HG03064 (cell line): ENCODE data around the gene PRKD1.
"Not testable (repeated sequence)": the region's sequence is repeated elsewhere in the genome, so short reads cannot be mapped to it uniquely, and the experiment has no call there.

ENCODE experiments used
- ATAC-seq: cut with Tn5 transposase; IDR thresholded peaks from one replicate; pipeline ENCODE4 v1.9.1; 2021; ENCODE audit warnings: low read depth; ENCODE audit not compliant: unreplicated experiment

PRKD1 gene

DNA sequence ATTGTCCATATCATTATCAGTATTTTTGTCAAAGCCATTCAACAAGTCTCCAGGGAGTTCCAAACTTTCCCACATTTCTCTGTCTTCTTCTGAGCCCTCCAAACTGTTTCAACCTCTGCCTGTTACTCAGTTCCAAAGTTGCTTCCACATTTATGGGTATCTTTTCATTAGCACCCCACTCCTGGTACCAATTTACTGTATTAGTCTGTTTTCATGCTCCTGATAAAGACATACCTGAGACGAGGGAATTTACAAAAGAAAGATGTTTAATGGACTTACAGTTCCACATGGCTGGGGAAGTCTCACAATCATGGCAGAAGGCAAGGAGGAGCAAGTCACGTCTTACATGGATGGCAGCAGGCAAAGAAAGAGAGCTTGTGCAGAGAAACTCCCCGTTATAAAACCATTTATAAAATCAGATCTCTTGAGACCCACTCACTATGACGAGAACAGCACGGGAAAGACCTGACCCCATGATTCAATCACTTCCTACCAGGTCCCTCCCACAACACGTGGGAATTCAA, 87.2 kb downstream of the PRKD1 start:
- not testable (repeated sequence) for ATAC-seq

GRCh38 chr14:29839691-29840090, 88.0 kb downstream of the PRKD1 start:
- ATAC-seq, result not testable (repeated sequence)

- ATAC-seq, result no peak
Measured at GRCh38 chr14:29838752-29839151, 88.9 kb downstream of the PRKD1 start.

- no peak for ATAC-seq
Measured at GRCh38 chr14:29836395-29836794, 91.3 kb downstream of the PRKD1 start.

- ATAC-seq, result no peak
Measured at GRCh38 chr14:29832042-29832441, 95.6 kb downstream of the PRKD1 start.

GRCh38 chr14:29829851-29830250, 97.8 kb downstream of the PRKD1 start:
- no peak for ATAC-seq

DNA sequence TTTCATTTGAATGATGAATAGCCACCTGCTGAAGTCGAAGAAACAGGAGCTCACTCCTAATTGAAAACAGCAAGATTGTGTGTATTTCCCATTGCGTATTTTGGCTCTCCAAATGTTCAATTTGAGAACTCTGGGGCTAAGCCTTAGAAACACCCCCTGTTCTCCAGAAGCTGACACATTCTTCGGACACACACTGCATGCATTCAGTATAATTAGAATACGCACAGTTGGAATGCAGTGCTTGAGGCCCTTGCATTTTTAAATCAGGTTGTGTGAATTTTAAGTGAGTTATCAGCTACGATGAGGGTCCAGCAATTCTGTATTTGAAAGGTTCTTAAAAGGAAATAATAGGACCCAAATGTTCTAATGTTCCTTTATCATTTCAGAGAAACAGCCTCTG, 103.8 kb downstream of the PRKD1 start:
- no peak for ATAC-seq

DNA sequence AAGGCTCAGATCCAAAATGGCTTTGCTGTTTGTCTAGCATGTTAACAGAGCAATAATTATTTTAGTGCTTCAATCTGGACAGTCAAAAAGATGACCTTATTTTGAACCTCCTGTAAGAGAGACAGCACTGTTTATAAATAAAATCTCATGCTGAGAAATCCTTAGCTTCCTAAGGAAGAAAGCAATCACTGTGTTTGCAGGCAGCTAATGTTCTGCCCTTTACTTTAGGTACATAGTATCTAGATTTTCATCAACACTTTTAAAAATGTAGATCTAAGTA, 105.3 kb downstream of the PRKD1 start:
- no peak for ATAC-seq

GRCh38 chr14:29821661-29822429, 105.8 kb downstream of the PRKD1 start:
- ATAC-seq, result no peak

DNA sequence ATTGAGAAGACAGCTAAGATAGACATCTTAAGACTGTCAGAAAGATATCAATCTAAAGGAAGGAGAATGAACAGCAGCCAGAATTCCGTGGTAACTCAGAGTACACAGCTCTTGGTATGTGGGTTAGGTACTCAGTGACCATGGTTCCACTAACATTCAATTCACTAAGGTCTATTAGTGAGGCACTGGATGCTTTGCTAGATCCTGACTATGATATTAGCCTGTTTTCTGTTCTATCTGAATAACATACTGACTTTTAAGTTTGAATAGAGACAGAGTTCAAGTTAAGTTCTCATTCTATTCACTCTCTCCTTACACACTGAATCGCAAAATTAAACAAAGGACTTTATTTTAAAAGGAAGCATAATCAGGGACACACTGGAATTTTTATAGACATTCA, 106.4 kb downstream of the PRKD1 start:
- ATAC-seq, result no peak

DNA sequence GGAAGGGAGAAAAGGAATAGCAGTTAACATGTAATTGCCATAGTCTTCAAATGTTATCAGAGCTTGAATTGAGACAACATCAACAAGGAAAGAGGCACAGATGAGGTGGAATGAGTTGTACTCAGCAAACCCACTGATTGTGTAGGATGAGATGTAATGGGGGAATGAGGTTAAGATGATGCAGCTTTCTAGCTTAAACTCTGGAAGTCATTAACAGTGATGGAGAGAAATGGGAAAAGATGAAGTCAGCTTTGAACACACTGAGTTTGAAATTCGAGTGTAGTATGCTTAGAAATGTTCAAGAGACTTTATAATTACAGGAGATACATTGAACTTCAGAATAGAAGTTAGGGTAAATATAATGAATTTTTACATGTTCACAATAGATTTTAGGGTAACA, 106.9 kb downstream of the PRKD1 start:
- ATAC-seq, result no peak

DNA sequence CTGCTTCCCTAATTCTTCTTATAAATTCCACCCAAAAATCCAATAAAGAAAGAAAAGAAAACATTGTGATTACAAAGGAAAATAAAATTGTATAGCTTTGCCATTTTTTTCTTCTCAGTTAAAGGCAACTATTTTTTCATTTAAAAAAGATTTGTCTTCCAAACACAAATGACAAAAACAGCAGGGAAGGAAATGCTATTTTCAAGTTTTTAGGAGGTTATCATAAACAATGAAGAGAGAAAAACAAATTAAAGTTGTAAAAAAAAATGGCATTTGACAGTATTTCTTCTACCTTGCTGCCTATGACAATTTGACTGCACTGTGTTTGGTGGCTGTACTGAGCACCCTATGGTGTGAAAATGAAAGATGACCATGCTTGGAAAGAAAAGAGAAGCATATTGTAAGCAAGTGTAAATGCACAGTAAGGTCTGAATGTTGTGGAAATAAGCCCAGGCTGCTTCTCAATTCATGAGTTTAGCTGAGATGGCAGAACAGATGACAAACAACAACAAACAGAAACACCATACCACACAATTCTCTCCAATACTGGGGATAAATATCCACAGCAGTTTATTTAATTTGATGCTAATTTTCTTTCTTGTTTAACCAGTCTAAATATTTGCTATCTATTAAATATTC, 109.8 kb downstream of the PRKD1 start:
- ATAC-seq, result no peak

- ATAC-seq, result no peak
Measured at GRCh38 chr14:29815016-29815674, 112.5 kb downstream of the PRKD1 start.

- ATAC-seq, result no peak
Measured at GRCh38 chr14:29814156-29815015, 113.3 kb downstream of the PRKD1 start.

- ATAC-seq, result no peak
Measured at GRCh38 chr14:29810682-29811081, 117.0 kb downstream of the PRKD1 start.

DNA sequence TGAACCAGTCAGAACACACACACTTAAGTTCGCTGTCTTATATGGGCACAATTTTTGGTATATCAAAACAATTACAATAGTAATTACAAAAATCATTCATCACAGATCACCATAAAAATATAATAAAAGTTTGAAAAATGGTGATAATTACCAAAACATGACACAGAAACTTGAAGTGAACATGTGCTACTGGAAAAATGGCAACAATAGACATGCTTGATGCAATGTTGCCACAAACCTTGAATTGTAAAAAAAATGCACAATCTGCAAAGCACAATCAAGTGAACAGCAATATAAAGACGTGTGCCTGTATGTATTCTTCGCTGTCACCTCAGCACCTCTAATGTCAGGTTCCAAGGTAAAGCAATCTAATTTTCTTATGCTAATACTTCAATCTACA, 117.6 kb downstream of the PRKD1 start:
- no peak for ATAC-seq

DNA sequence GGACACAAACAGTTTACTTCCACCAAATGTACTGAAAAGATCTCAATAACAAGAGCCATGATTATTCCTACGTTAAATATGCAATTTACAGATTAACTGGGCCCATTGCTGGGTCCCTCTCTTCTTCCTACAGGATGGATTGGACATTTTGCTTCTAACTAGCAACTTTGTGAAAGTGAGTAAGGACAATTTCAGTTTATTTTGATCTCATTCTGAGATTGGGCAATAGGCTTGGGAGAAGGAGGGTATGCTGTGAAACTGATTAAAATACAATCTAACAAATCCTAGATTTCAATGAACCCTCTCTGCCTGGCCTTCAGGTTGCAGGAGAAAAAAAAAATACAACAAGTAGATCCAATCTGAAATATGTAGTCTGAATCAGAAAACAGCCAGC, 121.5 kb downstream of the PRKD1 start:
- no peak for ATAC-seq

DNA sequence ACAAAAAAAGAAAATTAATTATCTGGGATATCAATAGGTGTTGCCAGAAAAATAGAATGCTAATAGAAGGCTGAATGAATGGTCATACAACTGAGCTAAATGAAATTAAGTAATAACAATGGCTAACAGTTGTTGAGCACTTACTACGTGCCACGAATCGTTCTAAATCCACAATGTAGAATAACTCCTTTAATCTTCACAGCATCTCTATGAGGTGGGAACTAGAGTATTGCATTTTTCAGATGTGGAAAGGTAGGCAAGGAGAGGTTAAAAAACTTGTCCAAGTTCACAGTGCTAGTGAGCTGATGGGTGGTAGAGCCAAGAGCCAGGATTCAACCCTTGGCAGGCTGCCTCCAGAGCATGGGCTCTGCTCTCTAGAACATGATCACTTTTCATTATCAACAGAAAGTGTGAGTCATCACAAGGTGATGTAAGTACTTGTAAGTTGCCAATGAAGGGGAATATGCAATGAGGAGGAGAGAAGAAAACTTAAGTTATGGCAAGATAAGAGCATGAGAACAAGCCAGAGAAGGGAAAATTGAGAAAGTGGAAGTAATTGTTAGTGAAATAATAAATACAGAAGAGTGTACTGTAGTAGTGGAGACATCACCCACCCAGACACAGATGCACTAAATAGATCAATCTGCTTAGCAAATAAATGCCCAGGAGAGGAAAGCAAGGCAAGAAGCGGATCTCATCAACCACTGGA, 122.1 kb downstream of the PRKD1 start:
- no peak for ATAC-seq

DNA sequence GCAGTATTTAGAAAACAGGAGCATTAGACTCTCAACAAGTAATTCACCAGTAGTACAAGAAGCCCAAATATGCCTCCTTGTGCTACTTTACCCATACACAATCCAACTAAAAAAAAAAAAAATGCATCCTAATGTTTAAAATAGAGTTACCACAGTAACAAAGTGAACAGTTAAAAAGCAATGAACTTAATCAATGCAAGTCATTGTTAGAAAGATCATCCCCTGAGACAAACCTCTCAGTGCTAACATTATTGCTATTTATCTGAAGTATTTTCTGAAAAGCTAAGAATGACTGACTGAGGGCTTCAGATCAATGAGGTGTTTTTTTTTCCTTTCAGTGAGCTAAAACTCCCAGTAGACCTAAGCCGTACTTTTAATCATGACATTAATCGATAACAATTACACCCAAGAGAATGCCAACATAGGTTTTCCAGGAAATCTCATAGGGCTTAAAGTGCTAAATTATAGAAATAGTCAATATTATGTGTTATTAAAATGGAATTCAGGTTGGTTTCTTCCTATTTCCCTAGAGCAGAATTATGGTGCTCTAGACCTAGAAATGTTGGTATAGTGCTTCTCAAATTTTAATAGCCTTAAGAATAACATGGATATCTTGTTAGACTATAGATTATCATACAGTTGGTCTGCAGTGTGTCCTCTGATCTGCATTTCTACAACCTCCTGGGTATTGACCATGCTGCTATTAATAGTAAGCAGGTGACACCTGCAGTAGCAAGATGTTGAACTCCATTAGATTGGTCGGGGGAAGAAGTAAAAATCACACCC, 123.0 kb downstream of the PRKD1 start:
- no peak for ATAC-seq
